ENCODE data around the gene LSM11.

Gene LSM11

DNA sequence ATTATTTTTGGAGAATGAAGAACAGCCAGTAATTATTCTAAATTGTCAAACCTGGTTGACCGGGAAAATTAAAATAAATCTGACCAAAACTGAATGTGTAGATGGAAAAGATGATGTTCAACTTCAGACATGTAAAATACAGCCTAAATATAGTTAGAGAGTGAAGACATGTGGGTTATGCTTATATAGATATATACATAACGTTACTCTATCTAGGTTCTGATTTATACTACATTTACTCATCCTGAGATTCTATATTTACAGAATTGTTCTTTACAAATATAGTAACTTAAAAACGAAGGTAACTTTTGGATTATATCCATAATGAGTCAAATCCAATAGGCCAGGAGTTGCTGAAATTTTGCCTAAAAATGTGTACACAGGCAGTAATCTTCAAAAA, 33.1 kb upstream of the LSM11 start:
- Histone ChIP-seq H2AFZ (ENCODE audit: low read length) (no peak overlapping the region), H3K9me3 (ENCODE audit: insufficient read depth, low read depth, low read length) (no peaks in the 10 kb centered on the region), H3K4me3 (ENCODE audit: low read length, poor library complexity, severe bottlenecking) (no peak overlapping the region), H3K36me3 (ENCODE audit: insufficient read depth, low read length) (no peaks in the 10 kb centered on the region), H3F3A (ENCODE audit: low read depth) (no peaks in the 10 kb centered on the region), H3K79me2 (ENCODE audit: insufficient read depth, low read length) (no peaks in the 10 kb centered on the region), H3K4me2 (ENCODE audit: low read depth, low read length, poor library complexity, severe bottlenecking) (no peak overlapping the region), H3K9ac (ENCODE audit: low read depth, low read length, poor library complexity, severe bottlenecking) (no peak overlapping the region), H3K27me3 (ENCODE audit: insufficient read depth, low read length, poor library complexity, severe bottlenecking) (no peaks in the 10 kb centered on the region), H3K9me2 (replicated peaks; ENCODE audit: low read depth, low read length) (no peaks in the 10 kb centered on the region), H4K20me1 (ENCODE audit: insufficient read depth, low read length, poor library complexity, severe bottlenecking) (no peaks in the 10 kb centered on the region), H3K4me1 (ENCODE audit: insufficient read depth, low read length, poor library complexity, severe bottlenecking) (no peaks in the 10 kb centered on the region)
- no peak for TF ChIP-seq EZH2phosphoT487 (IDR thresholded peaks at IDR 0.05; ENCODE audit: borderline replicate concordance)
- TF ChIP-seq, protein P1, sequence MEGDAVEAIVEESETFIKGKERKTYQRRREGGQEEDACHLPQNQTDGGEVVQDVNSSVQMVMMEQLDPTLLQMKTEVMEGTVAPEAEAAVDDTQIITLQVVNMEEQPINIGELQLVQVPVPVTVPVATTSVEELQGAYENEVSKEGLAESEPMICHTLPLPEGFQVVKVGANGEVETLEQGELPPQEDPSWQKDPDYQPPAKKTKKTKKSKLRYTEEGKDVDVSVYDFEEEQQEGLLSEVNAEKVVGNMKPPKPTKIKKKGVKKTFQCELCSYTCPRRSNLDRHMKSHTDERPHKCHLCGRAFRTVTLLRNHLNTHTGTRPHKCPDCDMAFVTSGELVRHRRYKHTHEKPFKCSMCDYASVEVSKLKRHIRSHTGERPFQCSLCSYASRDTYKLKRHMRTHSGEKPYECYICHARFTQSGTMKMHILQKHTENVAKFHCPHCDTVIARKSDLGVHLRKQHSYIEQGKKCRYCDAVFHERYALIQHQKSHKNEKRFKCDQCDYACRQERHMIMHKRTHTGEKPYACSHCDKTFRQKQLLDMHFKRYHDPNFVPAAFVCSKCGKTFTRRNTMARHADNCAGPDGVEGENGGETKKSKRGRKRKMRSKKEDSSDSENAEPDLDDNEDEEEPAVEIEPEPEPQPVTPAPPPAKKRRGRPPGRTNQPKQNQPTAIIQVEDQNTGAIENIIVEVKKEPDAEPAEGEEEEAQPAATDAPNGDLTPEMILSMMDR (conservative IDR thresholded peaks at IDR 0.05; ENCODE audit: low read length) = no peak

GRCh38 chr5:157710882-157711281, 32.6 kb upstream of the LSM11 start:
- no peaks in the 10 kb centered on the region for H4K20me1 ChIP-seq (ENCODE audit: insufficient read depth, low read length, poor library complexity, severe bottlenecking)
- no peaks in the 10 kb centered on the region for H3K27me3 ChIP-seq (ENCODE audit: insufficient read depth, low read length, poor library complexity, severe bottlenecking)
- no peaks in the 10 kb centered on the region for H3K4me1 ChIP-seq (ENCODE audit: insufficient read depth, low read length, poor library complexity, severe bottlenecking)
- H2AFZ ChIP-seq (ENCODE audit: low read length) = no peak overlapping the region
- no peaks in the 10 kb centered on the region for H3K9me2 ChIP-seq (replicated peaks; ENCODE audit: low read depth, low read length)
- no peak overlapping the region for H3K4me3 ChIP-seq (ENCODE audit: low read length, poor library complexity, severe bottlenecking)
- H3K36me3 ChIP-seq (ENCODE audit: insufficient read depth, low read length) = no peaks in the 10 kb centered on the region
- TF ChIP-seq, protein P1 (conservative IDR thresholded peaks at IDR 0.05; ENCODE audit: low read length) = no peak
- no peak for TF ChIP-seq EZH2phosphoT487 (IDR thresholded peaks at IDR 0.05; ENCODE audit: borderline replicate concordance)
- no peak overlapping the region for H3K9ac ChIP-seq (ENCODE audit: low read depth, low read length, poor library complexity, severe bottlenecking)
- no peaks in the 10 kb centered on the region for H3F3A ChIP-seq (ENCODE audit: low read depth)
- H3K79me2 ChIP-seq (ENCODE audit: insufficient read depth, low read length) = no peaks in the 10 kb centered on the region
- no peak overlapping the region for H3K4me2 ChIP-seq (ENCODE audit: low read depth, low read length, poor library complexity, severe bottlenecking)
- H3K9me3 ChIP-seq (ENCODE audit: insufficient read depth, low read depth, low read length) = no peaks in the 10 kb centered on the region

GRCh38 chr5:157713830-157714595, 29.5 kb upstream of the LSM11 start:
- Histone ChIP-seq H3K9me3 (ENCODE audit: insufficient read depth, low read depth, low read length) (no peaks in the 10 kb centered on the region), H3K79me2 (ENCODE audit: insufficient read depth, low read length) (no peaks in the 10 kb centered on the region), H3K9ac (ENCODE audit: low read depth, low read length, poor library complexity, severe bottlenecking) (no peak overlapping the region), H3K4me3 (ENCODE audit: low read length, poor library complexity, severe bottlenecking) (no peak overlapping the region), H3K27me3 (ENCODE audit: insufficient read depth, low read length, poor library complexity, severe bottlenecking) (no peaks in the 10 kb centered on the region), H3K4me2 (ENCODE audit: low read depth, low read length, poor library complexity, severe bottlenecking) (no peak overlapping the region), H4K20me1 (ENCODE audit: insufficient read depth, low read length, poor library complexity, severe bottlenecking) (no peaks in the 10 kb centered on the region), H3K4me1 (ENCODE audit: insufficient read depth, low read length, poor library complexity, severe bottlenecking) (no peaks in the 10 kb centered on the region), H3F3A (ENCODE audit: low read depth) (no peaks in the 10 kb centered on the region), H3K9me2 (replicated peaks; ENCODE audit: low read depth, low read length) (no peaks in the 10 kb centered on the region), H2AFZ (ENCODE audit: low read length) (no peak overlapping the region), H3K36me3 (ENCODE audit: insufficient read depth, low read length) (no peaks in the 10 kb centered on the region)
- TF ChIP-seq, protein P1 (conservative IDR thresholded peaks at IDR 0.05; ENCODE audit: low read length) = no peak
- no peak for TF ChIP-seq EZH2phosphoT487 (IDR thresholded peaks at IDR 0.05; ENCODE audit: borderline replicate concordance)

Data from Loucy (cell line).